Activated CD4-positive, alpha-beta T cell treated with anti-CD3 and anti-CD28 coated beads for 36 hours (primary cell): ENCODE measurements around the gene KLHL18. TPM values are rescaled to one million over a fixed set of nuclear protein-coding genes. Genes with fewer than 3 reads are reported as not detected.
"Not testable (repeated sequence)": the region's sequence is repeated elsewhere in the genome, so short reads cannot be mapped to it uniquely, and the experiment has no call there.

Experiments used
- ATAC-seq: fragments of 200-7000 bp; cut with Tn5 transposase; one replicate; pipeline ENCODE4 v1.10.0; 2021; ENCODE audit warnings: mild to moderate bottlenecking, moderate library complexity
- CTCF ChIA-PET: fragments of 350-600 bp; sonication (Branson Sonifier 250); formaldehyde crosslinking; loops from one replicate; lab custom pipeline; 2021; ENCODE audit warnings: antibody characterized with exemption; lab: Charles Lee
- POLR2A ChIA-PET: fragments of 350-600 bp; sonication (Branson Sonifier 250); formaldehyde crosslinking; loops from one replicate; lab custom pipeline; 2021; ENCODE audit warnings: antibody characterized with exemption, inconsistent platforms; lab: Charles Lee
- DNase-seq: peaks from one replicate; pipeline ENCODE4 v3.0.0-alpha.2; 2020
- H3K27ac Mint-ChIP-seq: one replicate; pipeline ENCODE4 v1.8.0; 2021; ENCODE audit warnings: mixed read lengths
- H3K27me3 Mint-ChIP-seq: one replicate; pipeline ENCODE4 v1.8.0; 2021; ENCODE audit warnings: mixed read lengths
- H3K36me3 Mint-ChIP-seq: one replicate; pipeline ENCODE4 v1.8.0; 2021; ENCODE audit warnings: low read depth, mixed read lengths
- H3K4me1 Mint-ChIP-seq: one replicate; pipeline ENCODE4 v1.8.0; 2021; ENCODE audit warnings: mixed read lengths
- H3K4me3 Mint-ChIP-seq: one replicate; pipeline ENCODE4 v1.8.0; 2021; ENCODE audit warnings: mild to moderate bottlenecking, moderate library complexity, mixed read lengths
- H3K9me3 Mint-ChIP-seq: one replicate; pipeline ENCODE4 v1.8.0; 2021; ENCODE audit warnings: low read depth, mixed read lengths
- intact Hi-C, 2 experiments: fragments of 100-400 bp; cut with DNase I in 1 of 2; cut with micrococcal nuclease in 1 of 2; formaldehyde crosslinking; loops; one replicate each; pipeline versions ENCODE4 v1.14.2 to v1.15.1; 2022 to 2024; cut with DNase I, micrococcal nuclease
- total RNA-seq, 2 experiments: library from RNA; stranded (reverse); gene quantifications; one replicate each; pipeline ENCODE4 v1.2.3, GENCODE V29; 2021

The KLHL18 gene
- total RNA-seq, 2 experiments from 2014 or later: 19.0 to 22.4 TPM

GRCh38 chr3:47367631-47368030, 84.9 kb downstream of the KLHL18 start:
- ChIA-PET POLR2A (no interaction called here), CTCF (no interaction called here)
- Mint-ChIP-seq H3K4me3 (no peak overlapping the region), H3K9me3 (no peaks in the 10 kb centered on the region), H3K27ac (no peak overlapping the region), H3K36me3 (no peaks in the 10 kb centered on the region), H3K4me1 (peaks cover 3% of the 10 kb centered on the region), H3K27me3 (peaks cover 2% of the 10 kb centered on the region)
- ATAC-seq (no peak), DNase-seq (no peak)
- intact Hi-C loops: no loop called here

GRCh38 chr3:47370020-47370419, 87.3 kb downstream of the KLHL18 start:
- H3K36me3 Mint-ChIP-seq, H3K27ac Mint-ChIP-seq, H3K4me1 Mint-ChIP-seq, H3K4me3 Mint-ChIP-seq, DNase-seq, H3K27me3 Mint-ChIP-seq, ATAC-seq, H3K9me3 Mint-ChIP-seq: not testable (repeated sequence)
- POLR2A ChIA-PET: interaction anchor here (0.6 kb wide), 1 partner anchor 145 kb away, joined by 4 read pairs; no protein-coding TSS in a partner anchor
- intact Hi-C loops: loop anchor here (5.0 to 10.0 kb wide), 4 partner anchors 355 to 523 kb away; partner anchors contain the start of gene MYL3 (in 1 of the 2)
- CTCF ChIA-PET: interaction anchor here (0.6 to 0.8 kb wide), 4 partner anchors 7 to 43 kb away, joined by 3 to 4 read pairs (median 3); no protein-coding TSS in a partner anchor

GRCh38 chr3:47370887-47371697, 88.3 kb downstream of the KLHL18 start:
- Mint-ChIP-seq H3K9me3 (no peaks in the 10 kb centered on the region), H3K27ac (no peak overlapping the region), H3K4me1 (no peaks in the 10 kb centered on the region), H3K27me3 (peaks cover 2% of the 10 kb centered on the region), H3K36me3 (no peaks in the 10 kb centered on the region), H3K4me3 (no peak overlapping the region)
- peak; percentile 69 for DNase-seq
- ChIA-PET POLR2A (no interaction called here), CTCF (no interaction called here)
- peak; percentile 55 for ATAC-seq
- intact Hi-C loops: loop anchor here (5.0 to 10.0 kb wide), 4 partner anchors 356 to 524 kb away; partner anchors contain the start of gene MYL3 (in 1 of the 2)

GRCh38 chr3:47374587-47374986, 91.8 kb downstream of the KLHL18 start:
- intact Hi-C loops: loop anchor here (5.0 to 10.0 kb wide), 4 partner anchors 360 to 527 kb away; partner anchors contain the start of gene MYL3 (in 1 of the 2)
- Mint-ChIP-seq H3K4me1 (peaks cover 9% of the 10 kb centered on the region), H3K27ac (no peak overlapping the region), H3K27me3 (no peaks in the 10 kb centered on the region), H3K36me3 (no peaks in the 10 kb centered on the region), H3K4me3 (no peak overlapping the region), H3K9me3 (no peaks in the 10 kb centered on the region)
- ATAC-seq (no peak), DNase-seq (no peak)
- CTCF ChIA-PET: interaction anchor here (0.5 to 0.6 kb wide), 2 partner anchors 41 to 1775 kb away, joined by 3 read pairs; no protein-coding TSS in a partner anchor
- POLR2A ChIA-PET: no interaction called here

GRCh38 chr3:47376393-47376792, 93.6 kb downstream of the KLHL18 start:
- intact Hi-C loops: loop anchor here in 1 of 2 experiments (5.0 to 10.0 kb wide), 3 partner anchors 44 to 512 kb away; partner anchors contain the start of gene MYL3
- Mint-ChIP-seq H3K36me3 (peaks cover 2% of the 10 kb centered on the region), H3K27ac (no peak overlapping the region), H3K4me3 (no peak overlapping the region), H3K4me1 (peaks cover 15% of the 10 kb centered on the region), H3K27me3 (no peaks in the 10 kb centered on the region), H3K9me3 (no peaks in the 10 kb centered on the region)
- DNase-seq: no peak
- CTCF ChIA-PET: no interaction called here
- no peak for ATAC-seq
- POLR2A ChIA-PET: no interaction called here

GRCh38 chr3:47377186-47377585, 94.4 kb downstream of the KLHL18 start:
- ATAC-seq (no peak), DNase-seq (no peak)
- intact Hi-C loops: loop anchor here in 1 of 2 experiments (5.0 to 10.0 kb wide), 3 partner anchors 45 to 512 kb away; partner anchors contain the start of gene MYL3
- H3K36me3 Mint-ChIP-seq: peaks cover 4% of the 10 kb centered on the region
- H3K4me1 Mint-ChIP-seq: peaks cover 21% of the 10 kb centered on the region
- H3K4me3 Mint-ChIP-seq: no peak overlapping the region
- H3K27ac Mint-ChIP-seq: no peak overlapping the region
- ChIA-PET CTCF (interaction anchor here (0.6 to 2.0 kb wide), 2 partner anchors 7 to 14 kb away, joined by 3 to 5 read pairs; no protein-coding TSS in a partner anchor), POLR2A (no interaction called here)
- H3K9me3 Mint-ChIP-seq: no peaks in the 10 kb centered on the region
- no peaks in the 10 kb centered on the region for H3K27me3 Mint-ChIP-seq

GRCh38 chr3:47378869-47379268, 96.1 kb downstream of the KLHL18 start:
- intact Hi-C loops: loop anchor here in 1 of 2 experiments (5.0 to 10.0 kb wide), 3 partner anchors 47 to 514 kb away; partner anchors contain the start of gene MYL3
- H3K4me3 Mint-ChIP-seq: no peak overlapping the region
- H3K36me3 Mint-ChIP-seq: peaks cover 9% of the 10 kb centered on the region
- H3K9me3 Mint-ChIP-seq: no peaks in the 10 kb centered on the region
- DNase-seq (no peak), ATAC-seq (no peak)
- H3K27ac Mint-ChIP-seq: no peak overlapping the region
- POLR2A ChIA-PET: no interaction called here
- CTCF ChIA-PET: interaction anchor here (0.7 to 2.0 kb wide), 2 partner anchors 9 to 15 kb away, joined by 3 to 5 read pairs; no protein-coding TSS in a partner anchor
- no peaks in the 10 kb centered on the region for H3K27me3 Mint-ChIP-seq
- H3K4me1 Mint-ChIP-seq: peaks cover 32% of the 10 kb centered on the region

- Mint-ChIP-seq H3K36me3 (peaks cover 11% of the 10 kb centered on the region), H3K27ac (peak overlapping the region; percentile 99), H3K4me3 (peak overlapping the region; percentile 86), H3K4me1 (peaks cover 33% of the 10 kb centered on the region), H3K27me3 (no peaks in the 10 kb centered on the region), H3K9me3 (no peaks in the 10 kb centered on the region)
- intact Hi-C loops: loop anchor here in 1 of 2 experiments (5.0 to 10.0 kb wide), 3 partner anchors 47 to 515 kb away; partner anchors contain the start of gene MYL3
- POLR2A ChIA-PET: interaction anchor here (0.6 to 1.4 kb wide), 2 partner anchors 96 to 190 kb away, joined by 6 read pairs; partner anchors contain the start of gene KLHL18
- DNase-seq: no peak
- no peak for ATAC-seq
- CTCF ChIA-PET: no interaction called here
Measured at GRCh38 chr3:47379411-47379899, 96.7 kb downstream of the KLHL18 start.

- ATAC-seq: no peak
- intact Hi-C loops: loop anchor here (1.0 to 5.0 kb wide), 17 partner anchors 20 to 1177 kb away; partner anchors contain the start of genes KIF9 (in 2 of the 2), KLHL18 (in 2 of the 2), NBEAL2 (in 2 of the 2) and SETD2 (in 2 of the 2)
- no peaks in the 10 kb centered on the region for H3K27me3 Mint-ChIP-seq
Measured at GRCh38 chr3:47380026-47380600, 97.4 kb downstream of the KLHL18 start.

GRCh38 chr3:47380601-47381316, 98.0 kb downstream of the KLHL18 start, which contains the start of gene PTPN23:
Gene PTPN23 (plus strand): TSS chr3:47381021. CDS start chr3:47381097, 76 bp downstream.
- Mint-ChIP-seq H3K27ac (peak within 1 kb of the TSS; percentile 99), H3K9me3 (no peaks in the 10 kb centered on the region), H3K27me3 (no peaks in the 10 kb centered on the region), H3K36me3 (peaks cover 12% of the 10 kb centered on the region), H3K4me3 (peak within 1 kb of the TSS; percentile 86), H3K4me1 (peaks cover 39% of the 10 kb centered on the region)
- ATAC-seq (peak; percentile 81), DNase-seq (peak; percentile 99)
- CTCF ChIA-PET: interaction anchor here (0.6 to 1.3 kb wide), 12 partner anchors 10 to 508 kb away, joined by 3 to 7 read pairs (median 3); partner anchors contain the start of gene SCAP
- POLR2A ChIA-PET: interaction anchor here (0.6 to 1.5 kb wide), 10 partner anchors 35 to 1227 kb away, joined by 3 to 6 read pairs (median 3); partner anchors contain the start of genes DHX30, KLHL18, NBEAL2 and SETD2
- intact Hi-C loops: loop anchor here (1.0 to 5.0 kb wide), 19 partner anchors 20 to 1176 kb away; partner anchors contain the start of genes CCDC12 (in 2 of the 2), ELP6 (in 2 of the 2), KIF9 (in 2 of the 2) and KLHL18 (in 2 of the 2)

More at GRCh38 chr3:47380026-47380600, 97.4 kb downstream of the KLHL18 start:
- ChIA-PET CTCF (interaction anchor here (0.6 to 1.3 kb wide), 10 partner anchors 10 to 508 kb away, joined by 3 to 7 read pairs (median 3); partner anchors contain the start of gene SCAP), POLR2A (interaction anchor here (0.8 to 1.5 kb wide), 9 partner anchors 35 to 443 kb away, joined by 3 to 6 read pairs (median 3); partner anchors contain the start of genes DHX30, KLHL18, NBEAL2 and SETD2)
- H3K36me3 Mint-ChIP-seq: peaks cover 12% of the 10 kb centered on the region
- peaks cover 36% of the 10 kb centered on the region for H3K4me1 Mint-ChIP-seq
- H3K9me3 Mint-ChIP-seq: no peaks in the 10 kb centered on the region
- peak overlapping the region; percentile 86 for H3K4me3 Mint-ChIP-seq
- H3K27ac Mint-ChIP-seq: peak overlapping the region; percentile 99
- DNase-seq: no peak
